DND-41 (cell line): Measurements from ENCODE around the gene SPSB4.

Experiments
- CTCF ChIP-seq: IDR thresholded peaks from 2 replicates; pipeline ENCODE4 v1.5.1; 2012; ENCODE audit warnings: borderline replicate concordance, low read length, moderate library complexity, mild to moderate bottlenecking; ENCODE audit not compliant: poor library complexity, severe bottlenecking; ENCODE audit errors: extremely low read depth
- EZH2 ChIP-seq: IDR thresholded peaks from 3 replicates; pipeline ENCODE4 v1.6.1; 2012; ENCODE audit warnings: borderline replicate concordance, low read depth, mild to moderate bottlenecking, moderate library complexity, low read length, inconsistent platforms; ENCODE audit not compliant: severe bottlenecking

- TF ChIP-seq EZH2 (no peak), CTCF (no peak)
Observed at GRCh38 chr3:141021261-141021660, 29.9 kb upstream of the SPSB4 start.
